HG03108 (cell line): Measurements from ENCODE around the gene SPATA31A1.
"Not testable (repeated sequence)": the region's sequence is repeated elsewhere in the genome, so short reads cannot be mapped to it uniquely, and the experiment has no call there.

Source experiments
- ATAC-seq: cut with Tn5 transposase; IDR thresholded peaks from one replicate; pipeline ENCODE4 v1.9.1; 2021; ENCODE audit warnings: moderate library complexity; ENCODE audit not compliant: unreplicated experiment

The SPATA31A1 gene

GRCh38 chr9:39355369-39355768 lies at the start of gene SPATA31A1:
Gene SPATA31A1 (plus strand): TSS chr9:39355669. CDS start chr9:39355731, 62 bp downstream.
- ATAC-seq, result not testable (repeated sequence)

GRCh38 chr9:39407261-39408204 lies 52.1 kb downstream of the SPATA31A1 start:
- ATAC-seq, result not testable (repeated sequence)

- not testable (repeated sequence) for ATAC-seq
Observed at GRCh38 chr9:39411254-39411940, 55.9 kb downstream of the SPATA31A1 start.
